ENCODE results near the gene NPAT. TPM values are rescaled to one million over a fixed set of nuclear protein-coding genes. Genes with fewer than 3 reads are reported as not detected.
A peak's percentile ranks its signal among the peaks of the same experiment; 100 is the strongest.

Gene NPAT
- total and polyA plus RNA-seq, 9 of the 15 experiments (the other 6 are each of a cell fraction or from before 2014, with no cell fraction given), result 8.8 to 30.0 (median 22.1) TPM

- no peak for TF ChIP-seq PBX2 (CRISPR knock-in tag; IDR thresholded peaks at IDR 0.05; ENCODE audit: low read depth)
- TF ChIP-seq PBX2 (tag; conservative IDR thresholded peaks at IDR 0.05; ENCODE audit: low read depth), result no peak; the same call in 1 of the 2 replicates
- TF ChIP-seq SMARCE1 (IDR thresholded peaks at IDR 0.05), result peak; percentile 93
- no peak; the same call in 1 of the 2 replicates for TF ChIP-seq ETV5 (CRISPR knock-in tag; IDR thresholded peaks at IDR 0.05; ENCODE audit: low read depth)
- TF ChIP-seq NFRKB (IDR thresholded peaks at IDR 0.05; ENCODE audit: low read depth), result no peak
- 0 out of 2 replicates have a peak, but pooled peaks have one; percentile 55 for TF ChIP-seq ARID3A (IDR thresholded peaks at IDR 0.05; ENCODE audit: borderline replicate concordance, low read depth, low read length)
- peak; percentile 98 for TF ChIP-seq TEAD4 (IDR thresholded peaks at IDR 0.05; ENCODE audit: low read length)
- TF ChIP-seq TEAD4 (CRISPR knock-in tag; IDR thresholded peaks at IDR 0.05; ENCODE audit: borderline replicate concordance), result no peak
- TF ChIP-seq CBX1 (IDR thresholded peaks at IDR 0.05; ENCODE audit: low read depth), result no peak
- peak; percentile 65; the same call in 1 of the 2 replicates for TF ChIP-seq JUND (IDR thresholded peaks at IDR 0.05; ENCODE audit: borderline replicate concordance, low read depth, low read length)
- no peak; the same call in 2 of the 3 replicates for TF ChIP-seq JUND (tag; IDR thresholded peaks at IDR 0.05; ENCODE audit: borderline replicate concordance, low read depth, low read length)
- no peak for TF ChIP-seq ZNF639 (CRISPR knock-in tag; conservative IDR thresholded peaks at IDR 0.05 in 1 of 2, IDR thresholded peaks at IDR 0.05 in 1 of 2)
- no peak for TF ChIP-seq HOMEZ (CRISPR knock-in tag; IDR thresholded peaks at IDR 0.05)
- no peak; the same call in 1 of the 2 replicates for TF ChIP-seq ZBTB2 (IDR thresholded peaks at IDR 0.05)
- no peak for TF ChIP-seq ATF1 (CRISPR knock-in tag; IDR thresholded peaks at IDR 0.05)
- no peak for TF ChIP-seq ATF1 (tag; IDR thresholded peaks at IDR 0.05)
- no peak for TF ChIP-seq ZNF217 (CRISPR knock-in tag; IDR thresholded peaks at IDR 0.05)
- TF ChIP-seq CREM (IDR thresholded peaks at IDR 0.05; ENCODE audit: low read depth), result peak; percentile 82
- TF ChIP-seq U2AF2 (optimal IDR thresholded peaks at IDR 0.05; ENCODE audit: low read depth, low read length), result no peak
Measured at GRCh38 chr11:108223348-108224149, 1.1 kb upstream of the NPAT start (continued).

Data from K562 (cell line).